Epidermal melanocyte (primary cell): ENCODE measurements around the gene ITGBL1.
"Not testable (repeated sequence)": the region's sequence is repeated elsewhere in the genome, so short reads cannot be mapped to it uniquely, and the experiment has no call there.

Experiments
- DNase-seq: peaks from one replicate; pipeline ENCODE4 v3.0.0; 2011; ENCODE audit warnings: low spot score; ENCODE audit not compliant: insufficient read length

The ITGBL1 gene

GRCh38 chr13:101512650-101513049, 60.2 kb downstream of the ITGBL1 start:
- DNase-seq = no peak

- no peak for DNase-seq
These were observed 61.6 kb downstream of the ITGBL1 start for GRCh38 chr13:101514100-101514499.

- DNase-seq = no peak
These were observed 62.3 kb downstream of the ITGBL1 start for GRCh38 chr13:101514695-101515275.

GRCh38 chr13:101515504-101515903, 63.0 kb downstream of the ITGBL1 start:
- no peak for DNase-seq

- DNase-seq = no peak
These were observed 63.8 kb downstream of the ITGBL1 start for GRCh38 chr13:101516262-101516661.

- no peak for DNase-seq
These were observed 68.2 kb downstream of the ITGBL1 start for GRCh38 chr13:101520672-101521071.

- DNase-seq = no peak
These were observed 68.9 kb downstream of the ITGBL1 start for GRCh38 chr13:101521371-101521770.

- no peak for DNase-seq
These were observed 70.1 kb downstream of the ITGBL1 start for GRCh38 chr13:101522607-101523006.

- no peak for DNase-seq
These were observed 71.0 kb downstream of the ITGBL1 start for GRCh38 chr13:101523154-101524131.

- no peak for DNase-seq
These were observed 74.7 kb downstream of the ITGBL1 start for GRCh38 chr13:101527130-101527529.

GRCh38 chr13:101529422-101529821, 76.9 kb downstream of the ITGBL1 start:
- DNase-seq = no peak

GRCh38 chr13:101530293-101530692, 77.8 kb downstream of the ITGBL1 start:
- no peak for DNase-seq

- no peak for DNase-seq
These were observed 82.8 kb downstream of the ITGBL1 start for GRCh38 chr13:101535192-101535746.

- DNase-seq = no peak
These were observed 83.6 kb downstream of the ITGBL1 start for GRCh38 chr13:101536079-101536478.

- not testable (repeated sequence) for DNase-seq
These were observed 92.1 kb downstream of the ITGBL1 start for GRCh38 chr13:101544544-101544943.

GRCh38 chr13:101544979-101545378, 92.5 kb downstream of the ITGBL1 start:
- no peak for DNase-seq

- DNase-seq = no peak
These were observed 93.0 kb downstream of the ITGBL1 start for GRCh38 chr13:101545521-101545920.

GRCh38 chr13:101552286-101552685, 99.8 kb downstream of the ITGBL1 start:
- DNase-seq = no peak

GRCh38 chr13:101552786-101553185, 100.3 kb downstream of the ITGBL1 start:
- DNase-seq = no peak

GRCh38 chr13:101554420-101555125, 102.1 kb downstream of the ITGBL1 start:
- no peak for DNase-seq

- DNase-seq = no peak
These were observed 103.1 kb downstream of the ITGBL1 start for GRCh38 chr13:101555610-101556009.

GRCh38 chr13:101556676-101557123, 104.2 kb downstream of the ITGBL1 start:
- DNase-seq = no peak
